Activated CD8-positive, alpha-beta memory T cell treated with anti-CD3 and anti-CD28 coated beads for 4 hours (primary cell): ENCODE data around the gene TRIM37.
"Not testable (repeated sequence)": the region's sequence is repeated elsewhere in the genome, so short reads cannot be mapped to it uniquely, and the experiment has no call there.

Experiments used
- DNase-seq, 2 donors: peaks; one replicate each; pipeline ENCODE4 v3.0.0-alpha.2; 2020; ENCODE audit warnings: low read depth in 2 of 2

The TRIM37 gene

GRCh38 chr17:58995247-58995940, 111.3 kb downstream of the TRIM37 start:
- no peak for DNase-seq

- no peak for DNase-seq
These were observed 113.4 kb downstream of the TRIM37 start for GRCh38 chr17:58993311-58993710.

- no peak for DNase-seq
These were observed 114.9 kb downstream of the TRIM37 start for GRCh38 chr17:58991718-58992331.

GRCh38 chr17:58989629-58990028, 117.1 kb downstream of the TRIM37 start:
- DNase-seq: no peak

GRCh38 chr17:58985971-58986370, 120.7 kb downstream of the TRIM37 start:
- no peak for DNase-seq

- no peak for DNase-seq
These were observed 121.3 kb downstream of the TRIM37 start for GRCh38 chr17:58985367-58985766.

- DNase-seq: no peak
These were observed 124.1 kb downstream of the TRIM37 start for GRCh38 chr17:58982626-58983025.

GRCh38 chr17:58980706-58981481, 125.8 kb downstream of the TRIM37 start:
- DNase-seq: no peak

- DNase-seq: no peak
These were observed 130.1 kb downstream of the TRIM37 start for GRCh38 chr17:58976541-58976940.

GRCh38 chr17:58974354-58974753, 132.3 kb downstream of the TRIM37 start:
- DNase-seq: no peak

GRCh38 chr17:58970609-58971450, 135.8 kb downstream of the TRIM37 start:
- DNase-seq: no peak

- no peak for DNase-seq
These were observed 137.1 kb downstream of the TRIM37 start for GRCh38 chr17:58969612-58970011.

GRCh38 chr17:58969156-58969555, 137.5 kb downstream of the TRIM37 start:
- DNase-seq: no peak

- no peak for DNase-seq
These were observed 138.1 kb downstream of the TRIM37 start for GRCh38 chr17:58968426-58969061.

- DNase-seq: no peak
These were observed 140.5 kb downstream of the TRIM37 start for GRCh38 chr17:58966208-58966607.

- DNase-seq: no peak
These were observed 141.5 kb downstream of the TRIM37 start for GRCh38 chr17:58965221-58965620.

GRCh38 chr17:58960068-58960467, 146.6 kb downstream of the TRIM37 start:
- no peak for DNase-seq

GRCh38 chr17:58957725-58958073, 149.0 kb downstream of the TRIM37 start:
- DNase-seq: not testable (repeated sequence)

- DNase-seq: no peak
These were observed 149.5 kb downstream of the TRIM37 start for GRCh38 chr17:58956997-58957724.

GRCh38 chr17:58954358-58954757, 152.3 kb downstream of the TRIM37 start:
- DNase-seq: not testable (repeated sequence)

- no peak for DNase-seq
These were observed 158.9 kb downstream of the TRIM37 start for GRCh38 chr17:58947824-58948223.
